Peyer's patch (tissue), 4 donors: ENCODE measurements around the gene MKI67.

Experiments used
- POLR2A ChIP-seq, 2 donors: fragments of 450-650 bp; IDR thresholded peaks; one replicate each; pipeline ENCODE4 v1.5.1; 2017; ENCODE audit warnings: antibody characterized with exemption in 2 of 2, mild to moderate bottlenecking in 2 of 2, moderate library complexity in 2 of 2
- TF ChIP-seq, protein P1 (sequence below), 6 experiments: fragments of 450-650 bp in 4 of 6; fragments of 200-600 bp in 2 of 6; sonication (generic) in 1 of 6; IDR thresholded peaks; one replicate each; pipeline ENCODE4 v1.5.1; 2017 to 2019; ENCODE audit warnings: antibody characterized with exemption in 6 of 6, mild to moderate bottlenecking in 3 of 6, moderate library complexity in 1 of 6

DNA sequence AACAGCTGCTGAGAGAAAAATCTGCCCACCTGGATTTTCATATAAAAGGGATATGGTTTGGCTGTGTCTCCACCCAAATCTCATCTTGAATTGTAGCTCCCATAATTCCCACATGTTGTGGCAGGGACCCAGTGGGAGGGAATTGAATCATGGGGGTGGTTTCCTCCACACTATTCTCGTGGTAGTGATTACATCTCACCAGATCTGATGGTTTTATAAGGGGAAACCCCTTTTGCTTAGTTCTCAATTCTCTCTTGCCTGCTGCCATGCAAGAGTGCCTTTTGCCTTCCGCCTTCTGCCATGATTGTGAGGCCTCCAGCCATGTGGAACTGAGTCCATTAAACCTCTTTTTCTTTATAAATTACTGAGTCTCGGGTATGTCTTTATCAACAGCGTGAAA, 20.8 kb upstream of the MKI67 start:
- TF ChIP-seq, protein P1, sequence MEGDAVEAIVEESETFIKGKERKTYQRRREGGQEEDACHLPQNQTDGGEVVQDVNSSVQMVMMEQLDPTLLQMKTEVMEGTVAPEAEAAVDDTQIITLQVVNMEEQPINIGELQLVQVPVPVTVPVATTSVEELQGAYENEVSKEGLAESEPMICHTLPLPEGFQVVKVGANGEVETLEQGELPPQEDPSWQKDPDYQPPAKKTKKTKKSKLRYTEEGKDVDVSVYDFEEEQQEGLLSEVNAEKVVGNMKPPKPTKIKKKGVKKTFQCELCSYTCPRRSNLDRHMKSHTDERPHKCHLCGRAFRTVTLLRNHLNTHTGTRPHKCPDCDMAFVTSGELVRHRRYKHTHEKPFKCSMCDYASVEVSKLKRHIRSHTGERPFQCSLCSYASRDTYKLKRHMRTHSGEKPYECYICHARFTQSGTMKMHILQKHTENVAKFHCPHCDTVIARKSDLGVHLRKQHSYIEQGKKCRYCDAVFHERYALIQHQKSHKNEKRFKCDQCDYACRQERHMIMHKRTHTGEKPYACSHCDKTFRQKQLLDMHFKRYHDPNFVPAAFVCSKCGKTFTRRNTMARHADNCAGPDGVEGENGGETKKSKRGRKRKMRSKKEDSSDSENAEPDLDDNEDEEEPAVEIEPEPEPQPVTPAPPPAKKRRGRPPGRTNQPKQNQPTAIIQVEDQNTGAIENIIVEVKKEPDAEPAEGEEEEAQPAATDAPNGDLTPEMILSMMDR (IDR thresholded peaks at IDR 0.05): no peak
- TF ChIP-seq POLR2A (IDR thresholded peaks at IDR 0.05): no peak
